Smooth muscle cell (in vitro differentiated cells): ENCODE measurements around the gene RUFY4. TPM values are rescaled to one million over a fixed set of nuclear protein-coding genes. Genes with fewer than 3 reads are reported as not detected.
"Not testable (repeated sequence)": the region's sequence is repeated elsewhere in the genome, so short reads cannot be mapped to it uniquely, and the experiment has no call there.

Experiments used
- DNase-seq: peaks from one replicate; lab custom pipeline; 2025; ENCODE audit not compliant: unreplicated experiment; lab: John Stamatoyannopoulos, UW
- H2AFZ ChIP-seq: fragments of 200-600 bp; sonication (generic); 2 replicates; pipeline ENCODE4 v1.6.0; 2016; ENCODE audit warnings: antibody characterized with exemption, low read depth, mild to moderate bottlenecking
- H3F3A ChIP-seq: fragments of 200-600 bp; sonication (generic); 2 replicates; pipeline ENCODE4 v1.6.0; 2017; ENCODE audit warnings: antibody characterized with exemption, low read depth
- H3K27ac ChIP-seq: fragments of 200-600 bp; sonication (generic); 2 replicates; pipeline ENCODE4 v1.5.1; 2016; ENCODE audit warnings: low read depth, mild to moderate bottlenecking
- H3K27me3 ChIP-seq: fragments of 200-600 bp; sonication (generic); 2 replicates; pipeline ENCODE4 v1.6.1; 2016; ENCODE audit warnings: low read depth, mild to moderate bottlenecking
- H3K36me3 ChIP-seq: fragments of 200-600 bp; sonication (generic); 2 replicates; pipeline ENCODE4 v1.5.1; 2016; ENCODE audit warnings: low read depth
- H3K4me1 ChIP-seq: fragments of 200-600 bp; sonication (generic); 2 replicates; pipeline ENCODE4 v1.5.1; 2016; ENCODE audit warnings: low read depth
- H3K4me2 ChIP-seq: fragments of 200-600 bp; sonication (generic); 2 replicates; pipeline ENCODE4 v1.6.0; 2016; ENCODE audit warnings: mild to moderate bottlenecking
- H3K4me3 ChIP-seq: fragments of 200-600 bp; sonication (generic); 2 replicates; pipeline ENCODE4 v1.5.1; 2016; ENCODE audit warnings: mild to moderate bottlenecking
- H3K79me2 ChIP-seq: fragments of 200-600 bp; sonication (generic); 2 replicates; pipeline ENCODE4 v1.6.0; 2016; ENCODE audit warnings: low read depth, mild to moderate bottlenecking
- H3K9ac ChIP-seq: fragments of 200-600 bp; sonication (generic); 2 replicates; pipeline ENCODE4 v1.6.0; 2016; ENCODE audit warnings: low read depth
- H3K9me3 ChIP-seq: fragments of 200-600 bp; sonication (generic); replicated peaks from 2 replicates; pipeline ENCODE4 v1.5.1; 2016; ENCODE audit warnings: low read depth
- H4K20me1 ChIP-seq: fragments of 200-600 bp; sonication (generic); 2 replicates; pipeline ENCODE4 v1.6.0; 2016; ENCODE audit warnings: low read depth
- WGBS: methylation state at CpG from one replicate; pipeline ENCODE4 v1.1.7; 2016; ENCODE audit warnings: low lambda C conversion rate; 5-methylcytosine and 5-hydroxymethylcytosine counted together
- polyA plus RNA-seq: library from polyadenylated mRNA; unstranded; fragments of >200 nt; fragmentation: Nextera tagmentation; extraction: Ambion mirVana; gene quantifications from 2 replicates; pipeline ENCODE4 v1.2.1, GENCODE V29; 2016
- total RNA-seq: library from RNA; depleted of rRNA; stranded (reverse); fragments of >200 nt; gene quantifications from 2 replicates; pipeline ENCODE4 v1.2.3, GENCODE V29; 2014
- TF ChIP-seq, protein P1 (sequence below): fragments of 200-600 bp; sonication (generic); IDR thresholded peaks from 2 replicates; pipeline ENCODE4 v1.5.1; 2017; ENCODE audit warnings: borderline replicate concordance, mild to moderate bottlenecking, antibody characterized with exemption; ENCODE audit not compliant: insufficient read depth, poor library complexity, severe bottlenecking

Gene RUFY4
- total RNA-seq, result not detected in 2 replicates
- 0.10 TPM in 1 of 2 replicates, not detected in the other for polyA plus RNA-seq

DNA sequence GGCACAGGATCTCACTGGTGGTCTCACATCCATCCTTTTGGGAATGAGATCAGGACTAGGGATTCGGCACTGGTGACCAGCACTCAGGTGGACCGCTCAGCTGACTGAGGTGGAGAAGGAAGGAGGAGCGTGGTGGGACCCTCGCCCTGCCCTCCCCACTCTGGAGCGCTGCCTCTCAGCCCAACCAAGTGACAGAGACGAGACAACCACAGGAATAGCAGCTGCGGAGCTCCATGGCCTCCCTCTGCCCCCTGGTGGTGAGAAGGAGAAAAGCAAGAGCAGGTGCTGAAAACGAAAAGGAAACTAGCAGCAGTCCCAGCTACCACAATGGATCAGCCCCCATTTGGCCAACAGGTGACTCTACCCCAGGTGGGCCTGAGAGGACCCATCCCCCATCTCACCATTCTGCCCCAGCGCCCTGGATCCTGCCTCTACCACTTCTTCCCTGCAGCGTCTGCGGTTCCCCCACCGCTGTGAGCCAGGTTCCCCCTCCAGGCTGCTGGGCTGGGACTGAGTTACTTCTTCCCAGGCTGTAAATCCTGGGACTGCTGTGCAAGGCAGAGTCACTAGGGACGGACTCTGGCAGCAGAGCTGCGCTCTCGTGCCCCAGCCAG lies at the start of gene RUFY4:
Gene RUFY4, plus strand, starts transcription at position 533 of the 614 bp plus-strand sequence. CDS start 1,353 bp downstream, outside the sequence.
- H3K9ac ChIP-seq, H3K9me3 ChIP-seq, DNase-seq, H3K27ac ChIP-seq, H4K20me1 ChIP-seq, H3K4me3 ChIP-seq, H3K27me3 ChIP-seq, H3K4me1 ChIP-seq, H3K79me2 ChIP-seq, H2AFZ ChIP-seq, H3F3A ChIP-seq, H3K36me3 ChIP-seq, H3K4me2 ChIP-seq: not testable (repeated sequence)
- TF ChIP-seq, protein P1, sequence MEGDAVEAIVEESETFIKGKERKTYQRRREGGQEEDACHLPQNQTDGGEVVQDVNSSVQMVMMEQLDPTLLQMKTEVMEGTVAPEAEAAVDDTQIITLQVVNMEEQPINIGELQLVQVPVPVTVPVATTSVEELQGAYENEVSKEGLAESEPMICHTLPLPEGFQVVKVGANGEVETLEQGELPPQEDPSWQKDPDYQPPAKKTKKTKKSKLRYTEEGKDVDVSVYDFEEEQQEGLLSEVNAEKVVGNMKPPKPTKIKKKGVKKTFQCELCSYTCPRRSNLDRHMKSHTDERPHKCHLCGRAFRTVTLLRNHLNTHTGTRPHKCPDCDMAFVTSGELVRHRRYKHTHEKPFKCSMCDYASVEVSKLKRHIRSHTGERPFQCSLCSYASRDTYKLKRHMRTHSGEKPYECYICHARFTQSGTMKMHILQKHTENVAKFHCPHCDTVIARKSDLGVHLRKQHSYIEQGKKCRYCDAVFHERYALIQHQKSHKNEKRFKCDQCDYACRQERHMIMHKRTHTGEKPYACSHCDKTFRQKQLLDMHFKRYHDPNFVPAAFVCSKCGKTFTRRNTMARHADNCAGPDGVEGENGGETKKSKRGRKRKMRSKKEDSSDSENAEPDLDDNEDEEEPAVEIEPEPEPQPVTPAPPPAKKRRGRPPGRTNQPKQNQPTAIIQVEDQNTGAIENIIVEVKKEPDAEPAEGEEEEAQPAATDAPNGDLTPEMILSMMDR, result peak; percentile 75
- WGBS, result 14% methylated on average over 15 of the region's 15 CpGs

DNA sequence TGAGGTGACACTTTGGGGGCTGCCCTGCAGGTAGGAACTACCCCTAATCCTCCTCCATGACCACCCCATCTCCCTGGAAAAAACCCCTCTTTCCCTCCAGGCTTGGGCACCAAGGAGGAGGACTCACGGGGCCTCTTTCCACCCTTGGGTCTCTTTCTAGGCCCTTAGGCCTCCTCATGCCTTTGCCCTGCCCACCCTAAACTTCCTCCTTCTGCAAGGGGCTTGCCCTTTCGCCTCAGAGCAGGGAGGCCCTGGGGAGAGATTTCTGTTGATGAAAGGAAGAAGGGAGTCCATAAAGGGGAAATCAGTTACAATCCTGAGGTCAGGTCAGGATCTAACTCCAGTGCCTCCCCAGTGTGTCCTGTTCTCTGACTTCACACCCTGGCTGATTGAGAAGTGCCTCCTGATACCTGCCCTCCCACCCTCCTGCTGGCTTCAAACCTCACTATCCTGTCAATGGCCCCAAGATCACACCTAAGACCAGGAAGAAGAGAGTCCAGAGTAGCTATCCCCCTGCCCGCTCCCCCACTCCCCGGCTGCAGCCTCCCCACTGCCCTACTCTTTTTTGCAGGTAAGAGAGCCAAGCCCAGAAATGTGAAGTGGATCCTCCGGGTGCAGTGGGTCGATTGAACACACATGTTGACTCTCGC lies 49.5 kb upstream of the RUFY4 start:
- WGBS, result 93% methylated on average over 7 of the region's 7 CpGs
- Histone ChIP-seq H3K79me2 (no peaks in the 10 kb centered on the region), H3K27ac (no peak overlapping the region), H3K9me3 (no peaks in the 10 kb centered on the region), H3K36me3 (no peaks in the 10 kb centered on the region), H2AFZ (no peak overlapping the region), H4K20me1 (no peaks in the 10 kb centered on the region), H3K27me3 (no peaks in the 10 kb centered on the region), H3K9ac (no peak overlapping the region), H3K4me2 (no peak overlapping the region), H3F3A (no peaks in the 10 kb centered on the region), H3K4me1 (peaks cover 23% of the 10 kb centered on the region), H3K4me3 (no peak overlapping the region)
- TF ChIP-seq, protein P1, result no peak
- DNase-seq, result no peak

DNA sequence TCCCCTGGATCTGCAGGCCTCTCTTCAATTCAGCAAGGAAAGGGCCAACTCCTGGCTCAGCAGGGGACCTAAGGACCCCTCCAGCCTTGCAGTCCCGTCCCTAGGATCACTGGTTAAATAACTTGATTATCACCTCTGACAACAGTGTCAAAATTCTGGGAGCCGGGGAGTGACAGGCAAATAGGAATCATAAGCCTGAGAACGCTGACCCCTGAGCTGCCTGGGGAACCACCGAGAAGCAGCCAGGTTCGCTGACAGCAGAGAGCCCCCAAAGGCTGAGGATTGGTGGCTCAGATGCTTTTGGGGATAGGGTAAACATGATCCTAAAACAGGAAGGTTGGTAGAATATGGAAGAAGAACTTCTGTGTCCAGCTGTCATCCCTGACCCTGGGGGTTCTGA lies 48.8 kb upstream of the RUFY4 start:
- WGBS, result 92% methylated on average over 5 of the region's 5 CpGs

More for the DNA sequence above, 48.8 kb upstream of the RUFY4 start:
- TF ChIP-seq, protein P1, result no peak
- H3K9ac ChIP-seq, result no peak overlapping the region
- H3K79me2 ChIP-seq, result no peaks in the 10 kb centered on the region
- H3K36me3 ChIP-seq, result no peaks in the 10 kb centered on the region
- peaks cover 23% of the 10 kb centered on the region for H3K4me1 ChIP-seq
- DNase-seq, result no peak
- H3K27ac ChIP-seq, result no peak overlapping the region
- no peaks in the 10 kb centered on the region for H3F3A ChIP-seq
- H3K4me3 ChIP-seq, result no peak overlapping the region
- no peaks in the 10 kb centered on the region for H4K20me1 ChIP-seq
- H3K27me3 ChIP-seq, result no peaks in the 10 kb centered on the region
- H2AFZ ChIP-seq, result no peak overlapping the region
- H3K9me3 ChIP-seq, result no peaks in the 10 kb centered on the region
- H3K4me2 ChIP-seq, result no peak overlapping the region
